Measurements from ENCODE around the gene AXIN1.
A peak's percentile ranks its signal among the peaks of the same experiment; 100 is the strongest.
"Not testable (repeated sequence)": the region's sequence is repeated elsewhere in the genome, so short reads cannot be mapped to it uniquely, and the experiment has no call there.

Gene AXIN1

GRCh38 chr16:264440-264951, 88.0 kb downstream of the AXIN1 start:
- no peak for DNase-seq

DNA sequence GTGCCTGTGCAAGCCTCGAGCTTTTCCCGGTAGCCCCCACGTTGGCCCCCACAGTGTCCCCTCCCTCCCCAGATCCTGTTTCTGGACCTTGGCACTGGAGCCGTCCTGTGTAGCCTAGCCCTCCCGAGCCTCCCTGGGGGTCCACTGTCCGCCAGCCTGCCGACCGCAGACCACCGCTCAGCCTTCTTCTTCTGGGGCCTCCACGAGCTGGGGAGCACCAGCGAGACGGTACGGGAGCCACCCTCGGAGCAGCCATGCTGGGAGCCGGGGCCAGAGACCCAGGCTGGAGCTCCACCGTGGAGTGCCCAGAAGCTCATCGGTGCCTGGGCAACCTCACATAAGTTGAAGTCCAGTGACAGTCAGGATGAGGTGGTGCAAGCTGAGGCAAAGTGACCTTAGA, 88.6 kb downstream of the AXIN1 start:
- DNase-seq: no peak

DNA sequence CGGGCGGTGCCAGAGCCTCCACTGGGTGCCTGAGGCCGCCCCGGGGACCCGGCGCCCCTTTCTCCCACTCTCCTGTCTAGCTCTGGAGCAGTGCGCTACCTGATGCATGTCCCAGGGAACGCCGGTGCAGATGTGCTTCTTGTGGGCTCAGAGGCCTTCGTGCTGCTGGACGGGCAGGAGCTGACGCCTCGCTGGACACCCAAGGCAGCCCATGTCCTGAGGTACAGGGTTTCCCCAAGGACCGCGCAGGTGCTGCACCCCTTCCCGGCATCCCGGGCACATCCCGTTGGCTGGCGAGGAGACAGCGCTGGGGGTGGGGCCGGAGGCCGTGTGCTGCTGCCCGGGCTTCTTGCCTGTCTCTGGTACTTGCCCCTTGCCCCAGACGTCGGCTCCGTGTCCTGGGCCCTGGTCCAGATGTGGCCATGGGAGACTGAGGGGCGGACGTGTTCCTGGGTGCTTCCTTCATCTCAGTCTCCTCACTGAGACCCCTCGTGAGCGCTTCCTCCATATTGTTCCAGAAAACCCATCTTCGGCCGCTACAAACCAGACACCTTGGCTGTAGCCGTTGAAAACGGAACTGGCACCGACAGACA, 89.2 kb downstream of the AXIN1 start:
- DNase-seq: no peak

DNA sequence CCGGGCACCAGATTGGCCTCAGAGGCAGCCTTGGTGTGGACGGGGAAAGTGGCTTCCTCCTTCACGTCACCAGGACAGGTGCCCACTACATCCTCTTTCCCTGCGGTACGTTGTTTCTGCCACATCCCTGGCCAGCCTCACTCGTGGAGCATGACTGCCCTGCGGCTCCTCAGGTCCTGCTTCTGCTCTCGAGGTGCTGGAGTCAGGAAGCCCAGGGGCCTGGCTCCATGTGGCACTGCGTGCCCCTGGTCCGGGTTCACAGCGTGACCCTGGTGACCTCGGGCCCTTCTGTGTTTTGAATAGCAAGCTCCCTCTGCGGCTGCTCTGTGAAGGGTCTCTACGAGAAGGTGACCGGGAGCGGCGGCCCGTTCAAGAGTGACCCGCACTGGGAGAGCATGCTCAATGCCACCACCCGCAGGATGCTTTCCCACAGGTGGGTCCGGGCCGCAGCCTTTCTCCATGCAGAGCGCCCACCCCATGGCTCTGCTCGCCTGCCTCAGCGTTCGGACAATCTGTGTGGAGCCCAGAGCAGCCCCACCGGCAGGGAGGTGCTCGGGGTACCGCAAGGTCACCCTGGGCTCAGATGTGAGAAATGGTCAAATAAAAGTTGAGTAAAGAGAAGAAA, 90.3 kb downstream of the AXIN1 start:
- no peak for DNase-seq

- no peak for DNase-seq
Observed at GRCh38 chr16:261031-261691, 91.4 kb downstream of the AXIN1 start.

- no peak for DNase-seq
Observed at GRCh38 chr16:260326-260725, 92.2 kb downstream of the AXIN1 start.

DNA sequence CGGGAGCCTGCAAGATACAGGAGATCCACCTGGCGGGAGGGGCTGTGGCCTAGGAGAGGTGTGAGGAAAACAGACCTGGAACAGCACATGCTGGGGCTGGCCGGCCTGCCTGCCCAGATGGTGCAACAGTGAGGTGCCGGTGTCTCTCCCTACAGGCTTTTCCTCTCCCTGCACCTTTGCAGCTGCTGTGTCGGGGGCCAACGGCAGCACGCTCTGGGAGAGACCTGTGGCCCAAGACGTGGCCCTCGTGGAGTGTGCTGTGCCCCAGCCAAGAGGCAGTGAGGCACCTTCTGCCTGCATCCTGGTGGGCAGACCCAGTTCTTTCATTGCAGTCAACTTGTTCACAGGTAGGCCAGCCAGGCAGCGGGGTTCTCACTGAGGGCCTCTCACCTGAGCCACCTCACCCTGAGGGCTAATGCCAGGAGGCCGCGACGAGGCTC, 92.7 kb downstream of the AXIN1 start:
- no peak for DNase-seq

- DNase-seq: no peak
Observed at GRCh38 chr16:259226-259625, 93.3 kb downstream of the AXIN1 start.

DNA sequence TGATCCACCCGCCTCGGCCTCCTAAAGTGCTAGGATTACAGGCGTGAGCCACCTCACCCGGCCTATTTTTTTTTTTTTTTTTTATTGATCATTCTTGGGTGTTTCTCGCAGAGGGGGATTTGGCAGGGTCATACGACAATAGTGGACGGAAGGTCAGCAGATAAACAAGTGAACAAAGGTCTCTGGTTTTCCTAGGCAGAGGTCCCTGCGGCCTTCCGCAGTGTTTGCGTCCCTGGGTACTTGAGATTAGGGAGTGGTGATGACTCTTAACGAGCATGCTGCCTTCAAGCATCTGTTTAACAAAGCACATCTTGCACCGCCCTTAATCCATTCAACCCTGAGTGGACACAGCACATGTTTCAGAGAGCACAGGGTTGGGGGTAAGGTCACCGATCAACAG, 94.4 kb downstream of the AXIN1 start:
- DNase-seq: not testable (repeated sequence)

- no peak for DNase-seq
Observed at GRCh38 chr16:255183-255582, 97.3 kb downstream of the AXIN1 start.

DNA sequence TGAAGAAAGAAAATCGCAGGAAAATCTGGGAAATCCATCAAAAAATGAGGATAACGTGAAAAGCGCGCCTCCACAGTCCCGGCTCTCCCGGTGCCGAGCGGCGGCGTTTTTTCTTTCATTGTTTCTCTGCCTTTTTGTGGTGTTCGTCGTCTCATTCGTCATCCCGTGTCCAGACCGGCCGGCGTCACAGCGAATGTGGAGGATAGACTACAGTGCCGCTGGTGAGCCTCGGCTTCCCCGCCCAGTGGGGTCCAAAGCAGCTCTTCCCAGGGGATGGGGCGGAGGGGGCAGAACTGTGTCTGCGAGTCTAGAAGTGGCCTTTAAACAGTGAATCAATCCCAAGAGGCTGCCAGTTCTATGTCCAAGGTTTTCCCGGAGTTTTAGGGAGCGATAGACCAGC, 98.1 kb downstream of the AXIN1 start:
- no peak for DNase-seq

DNA sequence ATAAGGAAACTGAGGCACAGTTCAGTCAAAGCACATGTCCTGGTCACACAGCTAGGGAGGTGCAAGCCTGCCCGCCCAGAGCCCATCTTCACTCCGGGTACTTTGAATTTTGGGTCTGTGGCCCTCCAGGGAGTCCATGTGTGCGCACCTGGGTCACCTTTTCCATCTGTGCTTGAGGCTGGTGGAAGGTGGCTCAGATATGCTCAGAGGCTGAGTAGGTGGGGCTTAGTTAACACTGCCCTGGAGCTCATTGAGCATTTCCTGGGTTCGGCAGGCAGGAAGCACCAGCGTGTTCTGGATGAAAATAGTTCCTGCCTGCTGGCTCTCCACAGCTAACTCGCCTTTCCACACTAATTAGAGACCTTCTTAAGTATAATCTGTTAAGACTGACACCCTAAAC, 98.7 kb downstream of the AXIN1 start:
- peak; percentile 45 for DNase-seq

- DNase-seq: peak; percentile 35
Observed at GRCh38 chr16:252366-253337, 99.9 kb downstream of the AXIN1 start.

DNA sequence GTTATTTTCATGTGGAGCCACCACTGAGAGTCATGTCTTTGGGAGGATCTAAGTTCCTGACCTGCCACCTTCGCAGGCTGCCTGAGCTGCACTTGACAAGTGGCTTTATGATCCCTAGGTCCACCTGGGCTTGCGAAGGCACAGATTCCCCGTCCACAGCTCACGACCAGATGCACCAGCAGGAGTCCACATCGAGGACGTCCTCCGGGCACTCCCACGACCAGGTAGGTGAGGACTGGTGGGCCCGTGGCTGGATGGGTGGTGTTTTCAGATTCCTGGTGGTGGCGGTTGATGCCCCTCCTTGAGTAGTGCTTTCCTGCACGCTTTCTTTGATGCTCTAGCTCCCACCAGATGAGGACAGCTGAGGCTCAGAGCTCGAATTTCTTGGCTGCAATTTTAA, 103.1 kb downstream of the AXIN1 start:
- DNase-seq: no peak

DNA sequence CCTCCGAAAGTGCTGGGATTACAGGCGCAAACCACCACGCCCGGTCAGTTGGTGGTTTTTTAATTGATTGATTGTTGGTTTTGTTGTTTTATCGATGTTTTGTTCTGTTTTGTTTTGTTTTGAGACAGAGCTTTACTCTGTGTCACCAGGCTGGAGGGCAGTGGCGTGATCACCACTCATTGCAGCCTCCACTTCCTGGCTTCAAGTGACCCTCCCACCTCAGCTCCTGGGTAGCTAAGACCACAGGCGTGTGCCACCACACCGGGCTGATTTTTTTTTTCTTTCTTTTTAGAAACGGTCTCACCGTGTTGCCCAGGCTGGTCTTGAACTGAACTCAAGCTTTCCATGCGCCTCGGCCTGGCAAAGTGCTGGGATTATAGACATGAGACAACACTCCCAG, 105.5 kb downstream of the AXIN1 start:
- DNase-seq: no peak

DNA sequence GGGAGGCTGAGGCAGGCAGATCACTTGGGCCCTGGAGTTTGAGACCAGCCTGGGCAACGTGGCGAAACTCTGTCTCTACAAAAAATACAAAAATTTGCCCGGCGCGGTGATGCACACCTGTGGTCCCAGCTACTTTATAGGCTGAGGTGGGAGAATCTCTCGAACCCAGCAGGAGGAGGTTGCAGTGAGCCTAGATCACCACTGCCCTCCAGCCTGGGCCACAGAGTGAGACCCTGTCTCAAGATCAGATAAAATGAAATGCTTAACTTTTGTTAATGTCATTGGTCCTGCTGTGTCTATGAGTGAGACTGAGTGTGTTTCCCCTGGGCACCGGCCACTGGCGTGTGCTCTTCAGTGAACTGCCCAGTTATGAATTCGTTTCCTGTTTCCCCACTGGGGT, 107.4 kb downstream of the AXIN1 start:
- DNase-seq: no peak

DNA sequence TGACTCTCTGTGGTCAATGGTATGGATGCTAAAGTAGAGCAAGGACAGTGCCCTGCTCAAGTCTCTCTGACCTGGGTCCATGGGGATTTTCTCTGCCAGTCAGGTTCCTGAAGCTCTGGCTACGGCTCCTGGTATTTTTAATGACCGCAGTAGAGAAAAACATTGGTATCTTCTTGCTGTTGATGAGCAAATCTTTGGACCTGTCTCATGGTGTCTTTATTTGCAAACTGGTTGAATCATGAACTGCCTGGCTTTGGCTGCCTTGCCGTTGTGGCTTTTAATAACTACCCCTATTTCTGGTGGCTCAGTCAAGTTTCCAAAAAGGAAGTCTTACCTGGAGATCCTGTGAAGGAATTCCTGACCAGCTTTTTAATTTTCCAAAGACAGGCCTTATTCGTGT, 109.2 kb downstream of the AXIN1 start:
- DNase-seq: no peak

DNA sequence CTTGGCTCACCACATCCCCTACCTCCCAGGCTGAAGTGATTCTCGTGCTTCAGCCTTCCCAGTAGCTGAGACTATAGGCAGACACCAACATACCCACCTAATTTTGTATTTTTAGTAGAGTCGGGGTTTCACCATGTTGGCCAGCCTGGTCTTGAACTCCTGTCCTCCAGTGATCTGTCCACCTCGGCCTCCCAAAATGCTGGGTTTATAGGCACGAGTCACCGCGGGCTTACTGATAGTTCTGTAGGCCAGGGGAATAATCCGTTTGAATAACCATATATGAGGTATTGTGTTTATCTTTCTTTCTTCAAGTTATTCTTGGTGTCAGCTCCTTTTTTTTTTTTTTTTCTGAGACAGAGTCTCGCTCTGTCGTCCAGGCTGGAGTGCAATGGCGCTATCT, 110.2 kb downstream of the AXIN1 start:
- DNase-seq: no peak

- DNase-seq: no peak
Observed at GRCh38 chr16:240559-240958, 112.0 kb downstream of the AXIN1 start.

DNA sequence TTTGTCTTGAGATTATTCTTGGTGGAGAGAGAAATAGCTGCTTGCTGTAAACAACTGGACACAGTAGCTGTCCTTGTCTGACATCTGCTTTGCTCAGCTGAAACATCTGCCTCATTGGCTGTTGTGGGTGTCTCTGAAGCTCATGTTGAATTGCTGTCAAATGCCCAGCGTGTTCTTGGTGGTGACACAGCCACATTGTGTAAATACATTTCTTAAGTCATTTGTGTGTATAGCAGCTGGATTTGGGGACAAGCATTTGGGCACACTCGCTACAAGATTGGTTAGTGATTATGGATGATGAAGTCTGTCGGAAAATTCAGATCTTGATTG, 112.6 kb downstream of the AXIN1 start:
- no peak for DNase-seq

Measured in CD4-positive, alpha-beta T cell treated with Interleukin-17A for 4 hours (primary cell).